Glutamatergic neuron (in vitro differentiated cells): ENCODE measurements around the gene CDH11. TPM values are rescaled to one million over a fixed set of nuclear protein-coding genes. Genes with fewer than 3 reads are reported as not detected.

ENCODE experiments used
- DNase-seq: peaks from one replicate; pipeline ENCODE4 v3.0.0; 2022
- H3K27ac Mint-ChIP-seq: one replicate; pipeline ENCODE4 v1.8.0; 2020; ENCODE audit warnings: mild to moderate bottlenecking, mixed read lengths, inconsistent platforms; ENCODE audit not compliant: unreplicated experiment
- H3K27me3 Mint-ChIP-seq: one replicate; pipeline ENCODE4 v1.8.0; 2020; ENCODE audit warnings: mild to moderate bottlenecking, moderate library complexity, mixed read lengths, inconsistent platforms; ENCODE audit not compliant: unreplicated experiment
- H3K36me3 Mint-ChIP-seq: one replicate; pipeline ENCODE4 v1.8.0; 2020; ENCODE audit warnings: mild to moderate bottlenecking, mixed read lengths, inconsistent platforms; ENCODE audit not compliant: unreplicated experiment
- H3K4me1 Mint-ChIP-seq: one replicate; pipeline ENCODE4 v1.8.0; 2020; ENCODE audit warnings: mild to moderate bottlenecking, low read depth, mixed read lengths, inconsistent platforms; ENCODE audit not compliant: unreplicated experiment
- H3K4me3 Mint-ChIP-seq: one replicate; pipeline ENCODE4 v1.8.0; 2020; ENCODE audit warnings: mild to moderate bottlenecking, mixed read lengths, inconsistent platforms; ENCODE audit not compliant: unreplicated experiment
- H3K9me3 Mint-ChIP-seq: one replicate; pipeline ENCODE4 v1.8.0; 2020; ENCODE audit warnings: mild to moderate bottlenecking, moderate library complexity, mixed read lengths, inconsistent platforms; ENCODE audit not compliant: unreplicated experiment
- total RNA-seq: library from RNA; stranded (reverse); fragmentation: NEBNext Ultra II Directional; extraction: Animal tissue kit (Norgen Biotek cat#: 25700); gene quantifications from one replicate; pipeline ENCODE4 v1.2.1, GENCODE V29; 2021; ENCODE audit not compliant: unreplicated experiment
- TF ChIP-seq, protein P1 (sequence below): fragments of 200-600 bp; sonication (generic); IDR thresholded peaks from one replicate; pipeline ENCODE4 v1.5.0; 2021; ENCODE audit not compliant: partially characterized antibody, unreplicated experiment

The CDH11 gene
- total RNA-seq, 1 donor from 2014 or later: 2.6 TPM

DNA sequence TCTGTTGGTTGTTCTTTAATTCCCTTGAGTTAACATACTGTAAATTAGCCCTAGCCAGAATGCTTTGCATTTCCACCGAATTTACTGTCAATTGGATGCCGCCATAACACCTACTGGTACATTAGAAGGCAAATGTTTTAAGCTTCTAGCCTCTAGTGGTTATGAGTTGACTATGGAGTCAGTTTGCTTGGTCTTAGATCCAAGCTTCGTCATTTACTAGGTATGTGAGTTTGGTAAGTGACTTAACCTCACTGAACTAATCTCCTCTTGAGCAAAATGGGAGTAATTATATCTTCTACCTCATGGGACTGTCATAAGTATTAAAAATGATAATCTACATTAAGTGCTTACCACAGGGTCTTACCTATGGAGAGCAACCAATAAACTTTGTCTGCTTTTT is 20.4 kb upstream of the CDH11 start:
- no peak overlapping the region for H3K4me3 Mint-ChIP-seq
- H3K27ac Mint-ChIP-seq: no peak overlapping the region
- no peak for DNase-seq
- no peaks in the 10 kb centered on the region for H3K4me1 Mint-ChIP-seq
- no peaks in the 10 kb centered on the region for H3K9me3 Mint-ChIP-seq
- no peaks in the 10 kb centered on the region for H3K36me3 Mint-ChIP-seq
- TF ChIP-seq, protein P1, sequence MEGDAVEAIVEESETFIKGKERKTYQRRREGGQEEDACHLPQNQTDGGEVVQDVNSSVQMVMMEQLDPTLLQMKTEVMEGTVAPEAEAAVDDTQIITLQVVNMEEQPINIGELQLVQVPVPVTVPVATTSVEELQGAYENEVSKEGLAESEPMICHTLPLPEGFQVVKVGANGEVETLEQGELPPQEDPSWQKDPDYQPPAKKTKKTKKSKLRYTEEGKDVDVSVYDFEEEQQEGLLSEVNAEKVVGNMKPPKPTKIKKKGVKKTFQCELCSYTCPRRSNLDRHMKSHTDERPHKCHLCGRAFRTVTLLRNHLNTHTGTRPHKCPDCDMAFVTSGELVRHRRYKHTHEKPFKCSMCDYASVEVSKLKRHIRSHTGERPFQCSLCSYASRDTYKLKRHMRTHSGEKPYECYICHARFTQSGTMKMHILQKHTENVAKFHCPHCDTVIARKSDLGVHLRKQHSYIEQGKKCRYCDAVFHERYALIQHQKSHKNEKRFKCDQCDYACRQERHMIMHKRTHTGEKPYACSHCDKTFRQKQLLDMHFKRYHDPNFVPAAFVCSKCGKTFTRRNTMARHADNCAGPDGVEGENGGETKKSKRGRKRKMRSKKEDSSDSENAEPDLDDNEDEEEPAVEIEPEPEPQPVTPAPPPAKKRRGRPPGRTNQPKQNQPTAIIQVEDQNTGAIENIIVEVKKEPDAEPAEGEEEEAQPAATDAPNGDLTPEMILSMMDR: no peak
- H3K27me3 Mint-ChIP-seq: no peaks in the 10 kb centered on the region

DNA sequence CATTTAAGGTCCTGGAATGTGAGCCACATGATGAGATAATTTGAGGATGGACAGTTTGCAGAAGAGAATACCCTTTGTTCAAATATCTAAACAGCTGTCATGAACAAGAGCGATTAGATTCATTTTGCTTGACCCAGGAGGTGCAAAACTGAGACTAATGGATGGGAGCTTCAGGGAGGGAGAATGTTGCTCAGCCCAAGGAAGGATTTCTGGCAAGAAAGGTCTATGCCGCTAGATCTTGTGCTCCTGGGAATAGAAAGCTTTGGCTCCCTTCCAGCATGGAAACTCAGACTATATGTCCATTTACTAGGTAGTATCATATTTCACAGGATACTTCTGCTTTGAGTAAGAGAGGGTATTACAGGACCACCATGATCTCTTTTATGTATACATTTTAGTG is 14.8 kb upstream of the CDH11 start:
- TF ChIP-seq, protein P1: no peak
- Mint-ChIP-seq H3K4me3 (no peak overlapping the region), H3K9me3 (no peaks in the 10 kb centered on the region), H3K27me3 (no peaks in the 10 kb centered on the region), H3K36me3 (no peaks in the 10 kb centered on the region), H3K27ac (no peak overlapping the region), H3K4me1 (no peaks in the 10 kb centered on the region)
- DNase-seq: no peak

DNA sequence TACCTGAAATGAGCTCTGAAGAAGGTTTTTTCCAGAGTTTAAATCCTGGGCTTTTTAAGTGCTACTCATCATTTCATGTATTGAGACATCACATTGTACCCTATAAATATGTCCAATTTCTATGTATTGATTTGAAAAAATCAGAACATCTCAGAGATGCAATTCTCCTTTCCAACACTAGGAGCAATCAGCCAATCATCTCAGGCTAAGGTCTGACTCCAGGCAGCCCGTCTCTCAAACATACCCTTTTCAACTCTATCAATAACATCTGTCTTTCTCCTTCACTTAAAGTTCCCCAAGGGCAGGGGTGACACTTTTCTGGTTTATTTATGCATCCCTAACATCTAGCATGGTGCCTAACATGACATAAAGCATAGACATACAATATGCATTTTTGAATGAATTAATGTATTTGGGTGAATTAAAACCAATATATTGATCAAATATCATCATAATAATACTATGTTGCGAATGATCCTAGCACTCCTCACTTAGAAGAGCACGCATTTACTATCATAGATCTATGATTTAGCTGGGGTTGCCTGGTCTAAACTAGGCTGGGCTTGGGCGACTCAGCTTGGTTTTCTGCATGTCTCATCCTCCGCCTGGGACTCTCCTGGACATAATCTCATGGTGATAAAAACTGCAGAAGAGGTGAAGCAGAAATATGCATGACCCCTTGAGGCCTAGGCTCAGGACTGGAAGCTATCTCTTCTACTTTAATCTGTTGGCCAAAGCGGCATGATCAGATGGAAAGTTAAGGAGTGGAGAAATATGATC is 5.2 kb upstream of the CDH11 start:
- TF ChIP-seq, protein P1: peak; percentile 84
- Mint-ChIP-seq H3K4me1 (peaks cover 3% of the 10 kb centered on the region), H3K36me3 (no peaks in the 10 kb centered on the region), H3K27me3 (peaks cover 12% of the 10 kb centered on the region), H3K9me3 (peaks cover 7% of the 10 kb centered on the region), H3K27ac (no peak overlapping the region), H3K4me3 (no peak overlapping the region)
- no peak for DNase-seq

DNA sequence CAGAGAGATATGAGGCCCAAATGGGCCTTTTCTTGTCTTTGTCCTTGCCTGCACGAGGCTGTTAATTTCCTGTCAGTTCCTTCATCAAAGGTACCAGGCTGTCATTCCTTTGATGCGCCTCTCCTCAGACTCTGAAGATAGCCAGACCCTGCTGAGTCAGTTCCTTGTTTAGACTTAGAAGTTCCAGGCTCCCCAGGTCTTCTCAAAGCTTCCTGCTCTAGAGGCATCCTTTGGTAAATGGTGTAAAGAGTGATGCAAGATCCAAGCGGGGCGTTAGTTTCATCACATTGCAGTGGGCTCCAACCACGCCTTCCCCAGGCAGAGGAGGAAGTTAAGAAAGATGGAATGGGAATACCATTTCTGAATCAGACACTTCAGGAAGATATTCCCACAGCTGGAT is 4.0 kb upstream of the CDH11 start:
- Mint-ChIP-seq H3K4me3 (no peak overlapping the region), H3K36me3 (no peaks in the 10 kb centered on the region), H3K27ac (no peak overlapping the region), H3K27me3 (peaks cover 12% of the 10 kb centered on the region), H3K4me1 (peaks cover 3% of the 10 kb centered on the region), H3K9me3 (peaks cover 7% of the 10 kb centered on the region)
- TF ChIP-seq, protein P1: no peak
- no peak for DNase-seq

DNA sequence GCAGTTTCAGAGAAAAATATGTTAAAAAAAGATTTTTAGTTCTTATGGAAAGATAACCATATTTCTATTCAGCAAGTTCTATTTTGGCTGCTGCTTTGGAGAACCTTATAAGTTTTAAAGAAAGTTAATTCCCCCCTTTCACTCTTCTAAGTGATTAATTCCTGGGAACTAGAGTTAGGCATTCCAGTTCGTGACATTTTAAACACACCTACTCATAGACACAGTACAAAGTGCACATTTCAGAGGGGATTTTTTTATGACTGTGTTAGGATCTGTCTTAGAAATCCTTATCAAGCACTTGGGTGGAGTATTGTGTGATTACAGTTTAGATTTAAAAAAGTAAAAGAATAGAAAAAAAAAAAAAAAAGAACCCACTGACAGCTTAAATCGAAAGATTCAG is 3.5 kb upstream of the CDH11 start:
- TF ChIP-seq, protein P1: no peak
- peaks cover 14% of the 10 kb centered on the region for H3K27me3 Mint-ChIP-seq
- no peak overlapping the region for H3K4me3 Mint-ChIP-seq
- DNase-seq: no peak
- no peak overlapping the region for H3K27ac Mint-ChIP-seq
- peaks cover 8% of the 10 kb centered on the region for H3K9me3 Mint-ChIP-seq
- no peaks in the 10 kb centered on the region for H3K36me3 Mint-ChIP-seq
- peaks cover 5% of the 10 kb centered on the region for H3K4me1 Mint-ChIP-seq
